ENCODE results near the gene SMAD7.

SMAD7 gene

DNA sequence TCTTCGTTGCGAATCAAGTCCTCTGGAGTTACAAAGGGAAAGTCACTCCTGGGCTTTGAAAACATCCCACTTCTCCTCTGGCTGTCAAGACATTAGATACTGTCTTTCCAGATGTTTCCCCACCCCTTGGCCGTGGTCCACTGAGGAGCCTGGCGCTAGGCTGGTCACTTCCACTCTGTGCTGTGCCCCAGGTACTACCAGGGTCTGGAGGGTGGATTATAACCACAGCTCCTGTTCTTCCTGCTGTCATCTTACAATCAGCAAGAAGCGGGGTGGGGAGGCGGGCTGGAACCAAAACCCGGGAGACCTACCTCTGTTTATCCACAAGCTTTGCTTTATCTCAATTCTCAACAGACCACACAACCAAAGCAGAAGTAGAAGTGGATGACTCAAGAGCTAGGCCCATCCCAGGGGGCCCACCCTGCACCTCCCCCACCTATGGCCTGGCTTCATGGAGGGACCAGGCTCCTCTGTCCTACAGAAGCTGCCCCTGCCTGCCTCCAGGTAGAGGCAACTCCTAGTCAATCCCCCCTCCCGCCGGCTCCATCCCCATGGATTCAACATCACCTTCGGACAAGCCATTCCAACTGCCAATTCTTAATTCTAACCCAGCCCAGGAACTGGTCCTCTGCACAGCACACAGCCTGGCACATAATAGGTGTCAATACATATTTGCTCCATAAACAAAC, 17.8 kb downstream of the SMAD7 start:
- H3K27ac ChIP-seq (ENCODE audit: low read length): peak overlapping the region; percentile 74
- no peaks in the 10 kb centered on the region for H3K27me3 ChIP-seq (ENCODE audit: low read depth, low read length)
- H3K9me3 ChIP-seq (ENCODE audit: control insufficient read depth in 1 of 2, low read length in 2 of 2): no peaks in the 10 kb centered on the region
- H3K4me1 ChIP-seq (ENCODE audit: control insufficient read depth in 1 of 2, insufficient read depth in 2 of 2, low read length in 2 of 2): peaks cover 53 to 89% of the 10 kb centered on the region in 2 donors
- peaks cover 0 to 4% of the 10 kb centered on the region in 2 donors for H3K36me3 ChIP-seq (ENCODE audit: control insufficient read depth in 1 of 2, insufficient read depth in 2 of 2, low read length in 2 of 2)
- H3K4me3 ChIP-seq (ENCODE audit: low read depth in 1 of 2, low read length in 2 of 2): peak overlapping the region; percentile 11 to 42

DNA sequence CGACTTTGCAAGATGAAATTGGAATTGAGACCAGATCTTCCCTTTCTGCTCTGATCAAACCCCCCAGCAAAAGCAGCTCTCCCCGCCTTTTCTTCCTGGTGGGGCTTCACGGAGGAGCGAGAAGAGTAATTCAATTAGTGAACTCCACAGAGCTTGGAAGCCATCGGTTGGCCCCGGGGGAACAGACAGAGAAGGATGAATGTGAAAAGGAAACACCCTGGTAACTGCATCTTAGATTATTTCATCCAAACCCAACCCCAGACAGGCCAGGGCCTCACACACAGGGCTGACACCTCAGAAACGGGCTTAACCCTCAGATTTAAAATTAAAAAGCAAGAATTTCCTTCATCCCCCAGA, 18.3 kb downstream of the SMAD7 start:
- peaks cover 55 to 89% of the 10 kb centered on the region in 2 donors for H3K4me1 ChIP-seq (ENCODE audit: control insufficient read depth in 1 of 2, insufficient read depth in 2 of 2, low read length in 2 of 2)
- H3K9me3 ChIP-seq (ENCODE audit: control insufficient read depth in 1 of 2, low read length in 2 of 2): no peaks in the 10 kb centered on the region
- no peaks in the 10 kb centered on the region for H3K27me3 ChIP-seq (ENCODE audit: low read depth, low read length)
- peak overlapping the region in 1 of 2 donors; percentile 11 for H3K4me3 ChIP-seq (ENCODE audit: low read depth in 1 of 2, low read length in 2 of 2)
- H3K36me3 ChIP-seq (ENCODE audit: control insufficient read depth in 1 of 2, insufficient read depth in 2 of 2, low read length in 2 of 2): peaks cover 0 to 4% of the 10 kb centered on the region in 2 donors
- peak overlapping the region; percentile 74 for H3K27ac ChIP-seq (ENCODE audit: low read length)

DNA sequence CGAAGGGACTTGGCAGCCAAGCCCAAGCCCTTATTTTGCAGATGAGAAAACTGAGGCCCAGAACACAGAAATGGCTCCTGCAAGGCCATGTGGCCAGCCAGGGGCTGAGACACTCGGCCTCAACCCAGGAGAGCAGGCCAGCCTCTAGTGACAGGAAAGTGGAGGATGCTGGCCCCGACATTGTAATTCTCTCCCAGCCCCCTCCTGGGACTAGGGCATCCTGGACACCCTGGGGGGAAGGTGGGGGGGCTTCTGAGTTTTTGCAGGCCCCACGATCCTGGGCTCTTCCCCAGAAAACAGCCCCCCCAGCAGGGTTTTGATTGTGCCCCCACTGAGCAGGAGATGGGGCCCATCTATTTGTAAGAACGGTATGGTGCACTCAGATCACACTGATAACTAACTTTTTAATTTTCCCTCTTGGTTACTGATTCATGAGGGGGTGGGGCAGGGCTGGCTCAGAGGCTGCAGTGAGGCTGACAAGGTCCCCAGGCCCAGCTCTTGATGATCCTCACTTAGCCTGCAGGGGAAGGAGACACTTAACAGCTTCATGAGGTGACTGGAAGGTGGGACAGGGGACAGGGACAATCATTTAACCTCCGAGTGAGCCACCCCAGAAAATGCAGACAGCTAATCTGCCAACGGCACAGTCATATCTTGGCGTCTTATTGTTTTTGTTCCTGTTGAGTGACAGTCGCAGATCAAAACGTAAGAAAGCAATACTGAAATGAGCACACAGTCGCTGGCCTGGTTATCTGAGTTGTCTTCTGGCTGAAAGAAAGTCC, 18.9 kb downstream of the SMAD7 start:
- H3K27ac ChIP-seq (ENCODE audit: low read length): peak overlapping the region; percentile 74
- peaks cover 0 to 4% of the 10 kb centered on the region in 2 donors for H3K36me3 ChIP-seq (ENCODE audit: control insufficient read depth in 1 of 2, insufficient read depth in 2 of 2, low read length in 2 of 2)
- peaks cover 57 to 89% of the 10 kb centered on the region in 2 donors for H3K4me1 ChIP-seq (ENCODE audit: control insufficient read depth in 1 of 2, insufficient read depth in 2 of 2, low read length in 2 of 2)
- H3K27me3 ChIP-seq (ENCODE audit: low read depth, low read length): no peaks in the 10 kb centered on the region
- H3K4me3 ChIP-seq (ENCODE audit: low read depth in 1 of 2, low read length in 2 of 2): peak overlapping the region in 1 of 2 donors; percentile 11
- H3K9me3 ChIP-seq (ENCODE audit: control insufficient read depth in 1 of 2, low read length in 2 of 2): no peaks in the 10 kb centered on the region

DNA sequence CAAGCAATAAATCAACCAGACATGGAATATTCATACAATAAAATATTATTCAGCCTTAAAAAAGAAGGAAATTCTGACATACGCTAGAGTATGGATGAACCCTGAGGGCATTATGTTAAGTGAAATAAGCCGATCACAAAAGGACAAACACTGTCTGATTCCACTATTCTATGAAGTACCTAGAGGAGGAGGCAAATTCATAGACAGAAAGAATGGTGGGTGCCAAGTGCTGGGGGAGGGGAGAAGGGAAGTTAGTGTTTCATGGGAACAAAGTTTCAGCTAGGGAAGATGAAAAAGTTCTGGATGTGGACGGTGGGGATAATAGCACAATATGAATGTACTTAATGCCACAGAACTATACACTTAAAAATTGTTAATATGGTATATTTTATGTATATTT, 19.8 kb downstream of the SMAD7 start:
- Histone ChIP-seq H3K4me1 (ENCODE audit: control insufficient read depth in 1 of 2, insufficient read depth in 2 of 2, low read length in 2 of 2) (peaks cover 61 to 92% of the 10 kb centered on the region in 2 donors), H3K9me3 (ENCODE audit: control insufficient read depth in 1 of 2, low read length in 2 of 2) (no peaks in the 10 kb centered on the region), H3K36me3 (ENCODE audit: control insufficient read depth in 1 of 2, insufficient read depth in 2 of 2, low read length in 2 of 2) (no peaks in the 10 kb centered on the region), H3K4me3 (ENCODE audit: low read depth in 1 of 2, low read length in 2 of 2) (no peak overlapping the region), H3K27ac (ENCODE audit: low read length) (no peak overlapping the region), H3K27me3 (ENCODE audit: low read depth, low read length) (no peaks in the 10 kb centered on the region)

DNA sequence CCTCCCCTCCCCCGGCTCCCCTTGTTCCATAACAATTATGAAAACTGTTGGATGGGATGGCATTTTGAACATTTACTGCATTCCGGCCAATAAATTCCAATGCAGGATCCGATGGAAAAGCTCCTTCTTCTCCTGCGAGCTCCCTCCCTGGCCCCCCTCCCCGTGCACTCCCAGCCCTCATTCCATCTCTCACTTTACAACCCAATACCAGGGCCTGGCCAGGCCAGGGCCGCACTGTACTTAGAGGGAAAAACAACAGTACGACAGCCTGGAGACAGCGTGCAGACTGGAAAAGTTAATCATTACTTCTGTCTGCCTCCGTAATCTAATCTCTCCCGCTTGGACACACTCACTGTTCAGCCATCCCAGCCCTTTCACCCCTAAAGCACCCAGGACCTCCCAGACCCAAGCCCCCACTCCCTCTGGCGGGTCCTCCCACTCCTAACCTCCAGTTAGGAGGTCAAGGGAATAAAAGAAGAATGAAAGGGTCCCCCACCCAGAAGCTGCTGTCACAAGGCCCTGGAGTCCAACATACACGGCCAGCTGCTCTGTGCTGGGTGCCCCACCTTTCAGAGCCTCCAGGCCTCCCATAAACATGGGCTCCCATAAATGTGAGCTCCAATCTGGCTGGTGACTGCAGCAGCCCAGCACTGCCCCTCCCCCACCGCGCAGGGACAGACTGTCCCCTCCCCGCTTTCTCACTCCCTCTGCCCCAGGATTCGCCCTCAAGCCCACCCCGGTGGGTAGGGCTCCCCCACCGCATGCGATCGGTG, 20.6 kb downstream of the SMAD7 start:
- Histone ChIP-seq H3K36me3 (ENCODE audit: control insufficient read depth in 1 of 2, insufficient read depth in 2 of 2, low read length in 2 of 2) (no peaks in the 10 kb centered on the region), H3K4me1 (ENCODE audit: control insufficient read depth in 1 of 2, insufficient read depth in 2 of 2, low read length in 2 of 2) (peaks cover 63 to 93% of the 10 kb centered on the region in 2 donors), H3K27ac (ENCODE audit: low read length) (peak overlapping the region; percentile 74), H3K4me3 (ENCODE audit: low read depth in 1 of 2, low read length in 2 of 2) (peak overlapping the region; percentile 16 to 30), H3K9me3 (ENCODE audit: control insufficient read depth in 1 of 2, low read length in 2 of 2) (no peaks in the 10 kb centered on the region), H3K27me3 (ENCODE audit: low read depth, low read length) (no peaks in the 10 kb centered on the region)

DNA sequence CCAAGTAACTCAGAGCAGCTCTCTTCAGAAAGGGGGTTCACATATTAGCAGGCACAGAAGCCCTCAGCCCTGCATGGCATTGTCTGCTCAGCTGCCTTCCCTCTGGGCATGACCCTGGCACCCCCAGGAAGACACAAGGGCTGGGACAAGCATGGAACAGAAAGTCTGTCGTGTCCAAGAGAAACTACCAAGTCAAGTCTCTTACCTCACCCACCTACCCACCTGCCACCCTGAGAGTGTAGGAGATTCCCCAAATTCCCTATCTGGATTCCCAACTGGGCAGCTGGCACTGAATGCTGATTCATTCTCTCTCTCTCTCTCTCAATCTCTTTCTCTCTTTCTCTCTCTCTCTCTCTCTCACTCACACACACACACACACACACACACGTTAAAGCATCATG, 21.6 kb downstream of the SMAD7 start:
- H3K27me3 ChIP-seq (ENCODE audit: low read depth, low read length): no peaks in the 10 kb centered on the region
- peak overlapping the region; percentile 74 for H3K27ac ChIP-seq (ENCODE audit: low read length)

DNA sequence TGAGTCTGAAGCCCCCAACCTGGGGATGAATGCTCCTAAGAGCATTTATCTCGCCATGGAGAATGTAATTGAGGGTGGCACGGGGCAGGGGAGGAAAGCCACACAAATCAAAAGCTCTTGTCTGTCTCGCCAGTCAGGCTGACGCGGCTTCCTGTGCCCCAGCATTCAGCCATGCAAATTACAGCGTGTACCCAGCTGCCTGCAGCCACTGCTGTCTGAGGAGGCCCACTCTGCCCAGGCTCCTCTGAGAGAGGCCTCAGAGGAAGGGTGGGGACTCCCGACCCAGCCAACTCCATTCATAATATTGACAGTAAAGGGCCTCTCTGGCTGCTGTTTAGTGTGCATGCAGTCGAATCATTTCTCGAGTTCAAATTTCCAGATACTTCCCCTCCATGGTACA, 22.0 kb downstream of the SMAD7 start:
- H3K9me3 ChIP-seq (ENCODE audit: control insufficient read depth in 1 of 2, low read length in 2 of 2): no peaks in the 10 kb centered on the region
- no peaks in the 10 kb centered on the region for H3K27me3 ChIP-seq (ENCODE audit: low read depth, low read length)
- peaks cover 65 to 95% of the 10 kb centered on the region in 2 donors for H3K4me1 ChIP-seq (ENCODE audit: control insufficient read depth in 1 of 2, insufficient read depth in 2 of 2, low read length in 2 of 2)
- H3K36me3 ChIP-seq (ENCODE audit: control insufficient read depth in 1 of 2, insufficient read depth in 2 of 2, low read length in 2 of 2): no peaks in the 10 kb centered on the region
- H3K4me3 ChIP-seq (ENCODE audit: low read depth in 1 of 2, low read length in 2 of 2): peak overlapping the region; percentile 16 to 33
- peak overlapping the region; percentile 74 for H3K27ac ChIP-seq (ENCODE audit: low read length)

More for the DNA sequence above, 21.6 kb downstream of the SMAD7 start:
- Histone ChIP-seq H3K4me3 (ENCODE audit: low read depth in 1 of 2, low read length in 2 of 2) (peak overlapping the region; percentile 16 to 33), H3K36me3 (ENCODE audit: control insufficient read depth in 1 of 2, insufficient read depth in 2 of 2, low read length in 2 of 2) (no peaks in the 10 kb centered on the region), H3K9me3 (ENCODE audit: control insufficient read depth in 1 of 2, low read length in 2 of 2) (no peaks in the 10 kb centered on the region), H3K4me1 (ENCODE audit: control insufficient read depth in 1 of 2, insufficient read depth in 2 of 2, low read length in 2 of 2) (peaks cover 66 to 96% of the 10 kb centered on the region in 2 donors)

DNA sequence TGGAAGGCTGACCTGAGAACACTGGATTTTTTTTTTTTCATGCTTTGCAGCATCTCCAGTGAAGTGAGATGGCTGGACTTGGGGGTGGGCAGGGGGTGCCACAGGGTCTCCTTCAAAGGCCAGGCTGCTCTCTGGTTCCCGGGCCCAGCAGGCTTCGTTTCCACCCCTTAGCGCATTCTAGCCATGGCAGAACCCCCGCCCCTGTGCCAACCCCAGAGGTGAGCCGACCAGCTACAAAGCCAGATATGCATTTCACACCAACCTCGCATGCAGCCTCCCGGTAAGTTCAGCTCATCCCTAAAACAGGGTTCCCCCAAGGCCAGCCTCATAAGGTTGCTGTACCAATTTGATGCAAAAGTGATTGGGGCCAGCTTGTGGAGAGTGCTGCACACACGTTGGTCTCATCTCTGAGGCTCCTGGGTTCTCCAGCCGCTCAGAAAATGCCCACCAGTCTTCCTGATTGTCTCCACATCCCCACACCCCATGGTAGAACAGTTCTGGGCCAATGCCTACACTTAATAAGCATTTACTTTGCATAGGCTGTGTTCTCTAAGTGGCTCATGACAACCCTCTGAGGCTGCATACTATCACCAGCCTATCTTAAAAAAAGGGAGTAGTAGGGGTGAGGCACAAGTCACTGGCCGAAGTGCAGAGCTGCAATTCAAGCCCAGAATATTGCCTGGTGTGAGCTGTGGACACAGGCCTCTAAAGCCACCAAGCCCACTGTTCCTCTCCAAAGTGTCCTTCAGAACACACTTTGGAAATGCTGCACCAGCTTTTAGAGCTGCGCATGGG, 23.3 kb downstream of the SMAD7 start:
- Histone ChIP-seq H3K36me3 (ENCODE audit: control insufficient read depth in 1 of 2, insufficient read depth in 2 of 2, low read length in 2 of 2) (no peaks in the 10 kb centered on the region), H3K27me3 (ENCODE audit: low read depth, low read length) (no peaks in the 10 kb centered on the region), H3K4me3 (ENCODE audit: low read depth in 1 of 2, low read length in 2 of 2) (no peak overlapping the region), H3K9me3 (ENCODE audit: control insufficient read depth in 1 of 2, low read length in 2 of 2) (no peaks in the 10 kb centered on the region), H3K4me1 (ENCODE audit: control insufficient read depth in 1 of 2, insufficient read depth in 2 of 2, low read length in 2 of 2) (peaks cover 69 to 95% of the 10 kb centered on the region in 2 donors), H3K27ac (ENCODE audit: low read length) (no peak overlapping the region)

DNA sequence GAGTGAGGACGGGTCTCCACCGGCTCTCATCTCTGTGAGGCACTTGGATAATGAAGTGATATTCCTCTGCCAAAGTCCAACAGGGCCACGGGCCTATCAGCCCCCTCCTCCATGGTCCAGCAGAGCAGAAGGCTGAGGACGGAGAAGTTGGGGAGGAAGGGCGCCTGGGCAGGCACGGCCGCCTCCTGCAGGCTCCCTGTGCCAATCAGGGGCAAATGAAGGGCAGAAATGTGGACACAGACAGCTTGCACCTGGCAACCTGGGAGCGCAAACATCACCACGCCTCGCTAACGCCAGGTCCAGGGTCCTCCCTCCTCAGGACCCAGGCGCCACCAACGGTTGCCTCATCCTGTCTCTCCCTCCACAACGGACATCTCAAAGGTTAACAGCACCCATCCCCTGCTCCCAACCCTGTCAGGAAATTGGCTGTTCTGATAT, 24.3 kb downstream of the SMAD7 start:
- no peaks in the 10 kb centered on the region for H3K27me3 ChIP-seq (ENCODE audit: low read depth, low read length)
- no peak overlapping the region for H3K27ac ChIP-seq (ENCODE audit: low read length)
- no peaks in the 10 kb centered on the region for H3K9me3 ChIP-seq (ENCODE audit: control insufficient read depth in 1 of 2, low read length in 2 of 2)
- H3K36me3 ChIP-seq (ENCODE audit: control insufficient read depth in 1 of 2, insufficient read depth in 2 of 2, low read length in 2 of 2): peaks cover 1 to 2% of the 10 kb centered on the region in 2 donors
- peaks cover 63 to 93% of the 10 kb centered on the region in 2 donors for H3K4me1 ChIP-seq (ENCODE audit: control insufficient read depth in 1 of 2, insufficient read depth in 2 of 2, low read length in 2 of 2)
- H3K4me3 ChIP-seq (ENCODE audit: low read depth in 1 of 2, low read length in 2 of 2): no peak overlapping the region

DNA sequence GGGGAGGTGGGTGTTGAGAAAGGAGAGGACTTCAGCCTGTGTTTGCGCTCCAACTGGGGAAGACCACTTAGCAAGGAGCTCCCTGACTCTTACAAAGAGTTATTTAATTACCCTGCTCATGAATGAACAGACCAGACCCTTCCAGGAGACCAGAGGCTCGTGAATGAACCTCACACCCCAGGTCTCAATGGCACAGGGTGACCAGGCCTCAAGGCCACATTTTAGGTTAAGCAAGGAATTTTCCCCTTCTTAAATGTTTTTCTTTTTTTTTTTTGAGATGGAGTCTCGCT, 25.3 kb downstream of the SMAD7 start:
- no peaks in the 10 kb centered on the region for H3K27me3 ChIP-seq (ENCODE audit: low read depth, low read length)
- H3K36me3 ChIP-seq (ENCODE audit: control insufficient read depth in 1 of 2, insufficient read depth in 2 of 2, low read length in 2 of 2): peaks cover 4 to 12% of the 10 kb centered on the region in 2 donors
- H3K4me3 ChIP-seq (ENCODE audit: low read depth in 1 of 2, low read length in 2 of 2): no peak overlapping the region
- H3K4me1 ChIP-seq (ENCODE audit: control insufficient read depth in 1 of 2, insufficient read depth in 2 of 2, low read length in 2 of 2): peaks cover 57 to 88% of the 10 kb centered on the region in 2 donors
- H3K9me3 ChIP-seq (ENCODE audit: control insufficient read depth in 1 of 2, low read length in 2 of 2): no peaks in the 10 kb centered on the region
- H3K27ac ChIP-seq (ENCODE audit: low read length): no peak overlapping the region

Measured in muscle layer of duodenum (tissue), 2 donors.